HepG2 (cell line): Measurements from ENCODE around the gene AAGAB.

Experiments used
- CCAR2 ChIP-seq: fragments of 200-400 bp; formaldehyde crosslinking; optimal IDR thresholded peaks from 2 replicates; pipeline ENCODE3; 2018; ENCODE audit warnings: low read depth, mild to moderate bottlenecking, low read length, moderate library complexity
- CTCF ChIP-seq: sonication (generic); formaldehyde crosslinking; IDR thresholded peaks from 2 replicates; pipeline ENCODE4 v1.5.0; 2020; ENCODE audit warnings: mild to moderate bottlenecking, missing genetic modification reagents, moderate library complexity
- ELK4 ChIP-seq: sonication (generic); formaldehyde crosslinking; IDR thresholded peaks from 2 replicates; pipeline ENCODE4 v1.9.0; 2021; ENCODE audit warnings: missing genetic modification reagents, borderline replicate concordance
- GFI1 ChIP-seq: sonication (generic); formaldehyde crosslinking; IDR thresholded peaks from 2 replicates; pipeline ENCODE4 v1.5.0; 2020; ENCODE audit warnings: missing genetic modification reagents, mild to moderate bottlenecking, borderline replicate concordance
- PHF8 ChIP-seq: sonication (generic); formaldehyde crosslinking; IDR thresholded peaks from 2 replicates; pipeline ENCODE4 v1.5.0; 2020; ENCODE audit warnings: missing genetic modification reagents
- POLR2AphosphoS5 ChIP-seq: IDR thresholded peaks from 2 replicates; pipeline ENCODE4 v1.6.1; 2012; ENCODE audit warnings: low read depth, low read length
- TBX3 ChIP-seq: fragments of 450-650 bp; IDR thresholded peaks from 2 replicates; pipeline ENCODE4 v1.6.1; 2017; ENCODE audit warnings: antibody characterized with exemption, mild to moderate bottlenecking, inconsistent platforms, borderline replicate concordance
- ZNF296 ChIP-seq: sonication (generic); formaldehyde crosslinking; conservative IDR thresholded peaks from 2 replicates; pipeline ENCODE4 v1.5.0; 2020; ENCODE audit warnings: mild to moderate bottlenecking, missing genetic modification reagents
- ZNF335 ChIP-seq: sonication (generic); formaldehyde crosslinking; IDR thresholded peaks from 2 replicates; pipeline ENCODE4 v1.4.0; 2020; ENCODE audit warnings: missing genetic modification reagents
- ZNF7 ChIP-seq: IDR thresholded peaks from 2 replicates; pipeline ENCODE4 v1.6.1; 2016; ENCODE audit warnings: missing biosample characterization, missing genetic modification reagents
- TF ChIP-seq, protein P1 (sequence below): sonication (generic); formaldehyde crosslinking; IDR thresholded peaks from 2 replicates; pipeline ENCODE4 v1.8.1; 2023; ENCODE audit warnings: missing genetic modification reagents, inconsistent platforms, borderline replicate concordance

GRCh38 chr15:67192185-67192820 is 62.2 kb downstream of the AAGAB start:
- TF ChIP-seq POLR2AphosphoS5: no peak
- no peak for TF ChIP-seq PHF8 (CRISPR knock-in tag)
- TF ChIP-seq, protein P1, sequence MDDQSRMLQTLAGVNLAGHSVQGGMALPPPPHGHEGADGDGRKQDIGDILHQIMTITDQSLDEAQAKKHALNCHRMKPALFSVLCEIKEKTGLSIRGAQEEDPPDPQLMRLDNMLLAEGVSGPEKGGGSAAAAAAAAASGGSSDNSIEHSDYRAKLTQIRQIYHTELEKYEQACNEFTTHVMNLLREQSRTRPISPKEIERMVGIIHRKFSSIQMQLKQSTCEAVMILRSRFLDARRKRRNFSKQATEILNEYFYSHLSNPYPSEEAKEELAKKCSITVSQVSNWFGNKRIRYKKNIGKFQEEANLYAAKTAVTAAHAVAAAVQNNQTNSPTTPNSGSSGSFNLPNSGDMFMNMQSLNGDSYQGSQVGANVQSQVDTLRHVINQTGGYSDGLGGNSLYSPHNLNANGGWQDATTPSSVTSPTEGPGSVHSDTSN (CRISPR knock-in tag): no peak
- no peak for TF ChIP-seq ZNF296 (CRISPR knock-in tag)
- no peak for TF ChIP-seq ZNF7 (CRISPR knock-in tag)
- no peak for TF ChIP-seq ELK4 (CRISPR knock-in tag)
- TF ChIP-seq GFI1: no peak
- no peak for TF ChIP-seq TBX3
- TF ChIP-seq ZNF335 (CRISPR knock-in tag): no peak
- TF ChIP-seq CCAR2: no peak
- no peak for TF ChIP-seq CTCF (CRISPR knock-in tag)
